Stimulated activated CD4-positive, alpha-beta T cell treated with anti-CD3 and anti-CD28 coated beads, Interleukin-15, amount 100 ng/mL, for 48 hours (primary cell): Measurements from ENCODE around the gene COA6.
"Not testable (repeated sequence)": the region's sequence is repeated elsewhere in the genome, so short reads cannot be mapped to it uniquely, and the experiment has no call there.

ENCODE experiments used
- DNase-seq, 2 donors: peaks; one replicate each; pipeline ENCODE4 v3.0.0-alpha.2; 2020; ENCODE audit warnings: low read depth in 2 of 2

COA6 gene

DNA sequence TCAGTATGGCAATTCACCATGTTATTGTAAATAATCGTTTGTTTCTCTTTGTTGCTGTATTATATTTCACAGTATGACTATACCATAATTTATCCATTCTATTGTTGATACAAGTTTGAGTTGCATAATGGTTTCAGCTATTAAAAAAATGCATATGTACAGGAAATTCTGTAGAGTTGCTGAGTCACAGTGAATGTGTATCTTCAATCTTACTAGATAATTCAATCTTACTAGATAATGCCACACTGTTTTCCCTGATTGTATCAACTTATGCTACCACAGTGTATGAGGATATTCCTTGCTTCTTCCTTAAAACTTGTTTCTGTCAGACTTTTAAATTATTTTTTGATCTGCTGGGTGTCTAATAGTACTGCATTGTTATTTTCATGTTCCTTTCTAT, 3.5 kb upstream of the COA6 start:
- DNase-seq, result no peak

DNA sequence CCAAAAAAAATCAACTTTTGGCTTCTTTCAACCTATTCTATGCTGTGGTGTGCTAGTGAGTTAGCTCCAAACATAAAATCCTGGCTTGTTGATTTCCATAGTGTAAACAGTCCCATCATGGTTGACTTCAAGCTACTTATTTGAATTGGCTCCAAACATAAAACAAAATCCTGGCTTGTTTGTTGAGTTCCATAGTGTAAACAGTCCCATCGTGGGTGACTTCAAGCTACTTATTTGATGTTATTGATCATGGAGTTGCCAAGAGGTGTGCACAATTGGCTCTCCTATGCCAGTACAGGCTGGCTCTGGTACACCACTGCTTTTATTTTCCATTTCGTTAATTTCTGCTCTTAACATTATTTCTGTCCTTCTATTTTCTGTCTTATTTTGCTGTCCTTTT, 1.8 kb upstream of the COA6 start:
- DNase-seq, result no peak

DNA sequence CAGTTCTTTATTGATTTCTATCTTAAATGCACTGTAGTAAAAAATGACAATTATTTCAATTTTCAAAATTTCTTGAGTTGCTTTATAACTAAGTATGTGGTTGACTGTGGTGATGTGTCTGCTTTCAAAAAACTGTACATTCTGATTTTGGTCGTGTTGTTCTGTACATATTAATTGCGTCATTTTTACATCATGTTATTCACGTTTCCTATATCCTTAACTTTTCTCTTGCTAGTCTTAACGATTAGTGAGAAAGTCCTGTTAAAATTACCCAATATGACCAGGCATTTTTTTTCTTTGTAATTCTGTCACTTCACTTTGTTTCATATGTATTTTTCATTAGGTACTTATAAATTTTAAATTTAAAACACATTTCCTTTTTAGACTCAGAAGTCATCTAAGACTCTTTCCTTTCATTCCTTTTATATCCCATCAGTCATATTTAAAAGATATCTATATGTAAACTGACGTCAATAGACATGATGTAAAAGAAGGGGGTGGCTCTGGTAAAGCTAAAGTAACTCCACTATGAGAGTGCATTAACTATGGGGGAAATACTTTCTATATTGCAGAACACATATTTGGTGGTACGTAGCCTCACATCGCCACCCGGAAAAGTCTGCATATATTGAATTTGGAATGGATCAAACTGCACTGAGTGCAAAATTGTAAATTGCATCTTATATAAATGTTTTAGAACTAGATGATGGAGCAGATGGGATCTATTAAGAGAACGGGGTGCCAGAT, 1.1 kb upstream of the COA6 start:
- no peak for DNase-seq

DNA sequence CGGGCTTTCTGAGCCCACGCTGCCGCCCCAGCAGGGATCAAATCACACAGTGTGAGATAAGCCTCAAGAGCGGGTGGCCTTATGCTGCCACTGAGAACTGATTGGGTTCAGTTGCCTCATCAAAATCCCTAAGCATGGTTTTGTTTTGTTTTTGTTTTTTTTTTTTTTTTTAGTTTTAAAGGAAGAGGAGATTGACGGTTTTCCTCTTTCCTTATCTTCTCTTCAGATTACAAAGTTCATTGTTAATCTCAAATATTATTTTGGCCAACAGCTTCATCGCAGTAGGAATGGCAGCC, 651 bp downstream of the COA6 start:
- DNase-seq, result no peak

DNA sequence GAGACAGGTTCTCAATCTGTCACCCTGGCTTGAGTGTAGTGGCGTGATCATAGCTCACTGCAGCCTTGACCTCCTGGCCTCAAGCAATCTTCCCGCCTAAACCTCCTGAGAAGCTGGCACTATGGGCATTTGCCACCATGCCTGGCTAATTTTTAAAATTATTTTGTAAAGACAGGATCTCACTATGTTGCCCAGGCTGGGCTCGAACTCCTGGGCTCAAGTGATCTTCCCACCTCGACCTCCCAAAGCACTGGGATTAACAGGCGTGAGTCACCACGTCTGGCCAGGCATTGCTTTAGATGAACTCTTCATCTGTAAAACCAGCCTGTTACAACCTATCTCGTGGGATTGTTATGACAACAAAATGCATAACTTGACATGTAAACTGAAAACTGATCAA, 2.4 kb downstream of the COA6 start:
- no peak for DNase-seq

DNA sequence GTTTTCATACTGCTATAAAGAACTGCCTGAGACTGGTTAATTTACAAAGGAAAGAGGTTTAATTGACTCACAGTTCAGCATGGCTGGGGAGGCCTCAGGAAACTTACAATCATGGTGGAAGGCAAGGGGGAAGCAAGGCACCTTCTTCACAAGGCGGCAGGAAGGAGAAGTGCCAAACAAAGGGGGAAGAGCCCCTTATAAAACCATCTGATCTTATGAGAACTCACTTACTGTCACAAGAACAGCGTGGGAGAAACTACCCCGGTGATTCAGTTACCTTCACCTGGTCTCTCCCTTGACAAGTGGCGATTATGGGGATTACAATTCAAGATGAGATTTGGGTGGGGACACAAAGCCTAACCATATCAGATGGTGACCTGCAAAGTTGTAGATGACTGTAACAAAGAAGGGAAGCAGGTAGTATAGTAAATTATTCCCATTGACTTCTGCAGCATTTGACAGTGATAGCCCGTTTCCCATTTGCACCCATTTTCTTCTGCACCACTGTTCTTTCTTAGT, 6.4 kb downstream of the COA6 start:
- DNase-seq, result not testable (repeated sequence)

DNA sequence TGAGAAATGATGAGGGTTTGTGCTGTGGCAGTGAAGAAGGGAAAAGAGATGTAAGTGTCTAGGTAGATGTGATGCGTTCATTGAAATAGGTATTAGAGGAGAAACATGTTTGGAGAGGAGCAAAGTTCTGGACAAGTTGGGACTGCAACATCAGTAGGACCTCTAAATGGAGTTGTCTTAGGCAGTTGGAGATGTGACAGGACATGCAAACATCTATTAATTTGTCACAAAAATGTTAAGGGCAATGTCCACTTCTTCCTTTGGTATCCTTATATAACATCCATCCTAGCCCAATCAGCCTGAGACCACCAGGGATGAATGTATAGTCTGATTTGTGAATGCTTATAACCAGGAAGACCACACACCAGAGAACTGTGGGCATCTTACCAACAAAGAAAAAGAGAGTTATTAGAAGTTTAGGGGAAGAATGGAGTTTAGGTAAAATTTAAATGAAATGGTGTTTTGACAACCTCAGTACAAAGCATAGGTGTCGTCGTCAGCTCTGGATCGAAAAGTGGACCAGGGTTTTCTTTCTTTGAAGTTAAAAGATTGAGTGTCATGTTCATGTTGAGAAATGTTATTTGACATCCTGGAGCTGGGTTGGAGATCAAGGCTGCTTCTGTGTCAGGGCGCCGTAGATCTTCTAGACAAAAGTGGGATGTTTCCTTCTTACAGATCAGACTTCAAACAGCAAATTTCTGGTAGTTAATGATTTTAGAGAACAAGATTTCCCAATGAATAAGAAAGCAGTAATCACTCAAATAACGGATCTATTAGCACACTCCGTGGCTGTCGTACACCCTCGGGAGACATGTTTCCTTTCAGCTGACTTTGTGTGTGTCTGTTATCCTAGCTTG, 8.7 kb downstream of the COA6 start:
- DNase-seq, result no peak

DNA sequence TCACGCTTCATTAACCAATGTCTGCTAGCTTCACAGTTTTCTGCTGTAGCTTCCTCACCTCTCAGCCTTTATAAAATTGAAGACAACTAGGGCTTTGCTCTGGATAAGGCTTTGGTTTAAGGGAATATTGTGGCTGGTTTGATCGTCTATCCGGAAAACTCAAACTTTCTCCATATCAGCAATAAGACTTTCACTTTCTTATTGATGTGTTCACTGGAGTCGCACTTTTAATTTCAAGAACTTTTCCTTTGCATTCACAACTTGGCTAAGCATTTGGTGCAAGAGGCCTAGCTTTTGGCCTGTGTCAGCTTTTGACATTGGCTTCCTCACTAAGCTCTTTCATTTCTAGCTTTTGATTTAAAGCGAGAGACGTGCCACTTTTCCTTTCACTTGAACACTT, 12.9 kb downstream of the COA6 start:
- no peak for DNase-seq

DNA sequence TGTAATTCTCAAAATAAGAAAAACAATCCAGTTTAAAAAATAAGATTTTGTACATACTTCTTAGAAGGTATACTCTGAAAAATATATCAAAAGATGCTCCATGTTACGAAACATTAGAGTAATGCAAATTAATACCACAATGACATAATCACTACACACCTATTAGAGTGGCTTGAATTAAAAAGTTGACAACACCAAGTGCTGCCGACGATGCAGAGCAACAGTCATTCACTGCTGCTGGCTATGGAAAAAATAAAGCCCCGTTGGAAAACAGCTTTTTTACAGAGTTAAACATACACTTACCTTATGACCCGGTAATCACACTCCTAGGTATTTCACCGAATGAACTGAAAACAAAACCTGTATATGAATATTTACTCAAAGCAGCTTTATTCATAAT, 14.8 kb downstream of the COA6 start:
- DNase-seq, result no peak

DNA sequence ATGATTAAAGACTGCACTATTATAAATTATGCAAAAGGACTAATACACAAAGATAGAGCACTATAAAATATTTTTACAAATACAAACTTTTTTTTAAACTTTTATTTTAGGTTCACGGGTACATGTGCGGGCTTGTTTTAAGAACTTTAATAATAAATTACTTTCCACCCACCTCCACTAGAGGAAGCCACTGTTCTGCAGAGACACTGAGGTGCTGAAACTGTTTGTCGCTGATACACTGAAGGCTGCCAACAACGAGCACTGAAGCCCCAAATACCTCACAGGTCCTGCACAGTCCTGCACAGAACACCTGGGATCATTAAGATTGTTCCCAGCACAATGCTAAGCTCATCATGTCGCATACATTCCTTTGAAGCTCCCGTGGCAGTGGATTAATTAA, 19.9 kb downstream of the COA6 start:
- DNase-seq, result no peak

DNA sequence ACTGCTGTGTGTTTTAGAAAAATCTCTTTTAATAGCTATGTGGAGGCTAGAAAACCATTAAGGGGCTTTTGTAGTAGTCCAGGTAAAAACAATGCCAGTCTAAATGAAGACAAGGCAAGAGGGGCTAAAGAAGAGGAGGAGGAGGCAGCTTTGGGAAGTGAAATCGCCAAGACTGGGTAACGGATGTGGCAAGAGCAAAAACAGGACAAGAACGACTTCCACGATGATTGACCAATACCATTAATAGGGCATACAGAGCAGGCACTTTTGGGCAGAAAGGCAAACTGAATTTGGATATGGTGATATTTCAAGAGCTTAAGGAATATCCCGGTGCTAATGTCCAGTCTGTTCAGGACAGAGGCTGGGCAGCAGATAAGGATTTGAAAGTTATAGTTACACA, 22.0 kb downstream of the COA6 start:
- no peak for DNase-seq

DNA sequence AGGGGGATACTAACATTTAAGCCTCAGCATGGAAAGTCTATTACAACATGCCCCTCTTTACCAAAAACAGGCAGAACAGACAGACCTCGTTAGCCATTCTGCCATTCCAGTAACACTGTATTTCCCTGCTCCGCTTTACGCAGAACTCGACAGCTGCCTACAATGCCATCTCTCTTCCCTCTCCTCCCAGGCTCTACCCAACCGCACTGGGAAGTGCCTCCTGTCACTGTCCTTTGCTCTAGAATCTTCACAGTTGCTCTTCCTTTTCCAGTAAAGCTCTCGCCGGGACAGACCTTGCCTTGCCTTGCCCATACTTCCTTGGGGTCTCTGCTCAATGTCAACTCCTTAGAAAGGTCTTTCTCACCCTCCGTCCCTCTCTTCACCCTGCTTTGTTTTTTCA, 22.8 kb downstream of the COA6 start:
- DNase-seq, result no peak

DNA sequence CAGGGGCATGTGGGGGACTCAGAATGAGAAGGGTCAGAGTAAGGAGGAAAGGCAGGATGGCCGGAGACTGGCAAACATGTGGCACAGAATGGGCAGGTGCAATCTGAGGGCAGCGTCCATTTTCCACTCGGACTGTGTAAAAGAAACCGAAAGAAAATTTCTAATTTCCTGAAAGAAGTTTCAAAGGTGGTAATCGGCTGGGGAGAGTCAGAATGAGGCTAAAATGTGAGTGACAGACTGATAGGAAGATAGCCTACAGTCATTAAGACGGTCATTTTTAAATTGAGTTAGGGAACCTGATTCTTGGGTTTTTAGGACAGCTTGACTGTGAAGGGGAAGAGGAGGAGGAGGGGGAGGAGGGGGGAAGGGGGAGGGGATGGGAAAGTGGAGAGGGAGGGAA, 23.6 kb downstream of the COA6 start:
- DNase-seq, result no peak

DNA sequence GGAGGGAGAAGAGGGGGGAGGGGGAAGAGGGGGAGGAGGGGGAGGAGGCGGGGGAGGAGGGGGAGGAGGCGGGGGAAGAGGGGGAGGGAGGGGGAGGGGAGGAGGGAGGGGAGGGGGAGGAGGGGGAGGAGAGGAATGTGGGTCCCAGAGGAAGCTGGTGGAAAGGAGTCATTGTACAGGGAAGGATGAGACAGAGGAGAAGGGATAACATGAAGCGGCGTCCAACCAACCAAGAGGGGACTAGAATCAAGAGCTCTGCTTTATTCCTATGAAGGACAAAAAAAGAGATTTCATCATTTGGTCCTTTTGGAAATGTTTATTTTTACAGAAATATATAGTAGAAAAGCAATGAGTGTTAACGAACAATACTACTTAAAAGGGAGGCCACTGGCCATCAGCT, 24.5 kb downstream of the COA6 start:
- no peak for DNase-seq

DNA sequence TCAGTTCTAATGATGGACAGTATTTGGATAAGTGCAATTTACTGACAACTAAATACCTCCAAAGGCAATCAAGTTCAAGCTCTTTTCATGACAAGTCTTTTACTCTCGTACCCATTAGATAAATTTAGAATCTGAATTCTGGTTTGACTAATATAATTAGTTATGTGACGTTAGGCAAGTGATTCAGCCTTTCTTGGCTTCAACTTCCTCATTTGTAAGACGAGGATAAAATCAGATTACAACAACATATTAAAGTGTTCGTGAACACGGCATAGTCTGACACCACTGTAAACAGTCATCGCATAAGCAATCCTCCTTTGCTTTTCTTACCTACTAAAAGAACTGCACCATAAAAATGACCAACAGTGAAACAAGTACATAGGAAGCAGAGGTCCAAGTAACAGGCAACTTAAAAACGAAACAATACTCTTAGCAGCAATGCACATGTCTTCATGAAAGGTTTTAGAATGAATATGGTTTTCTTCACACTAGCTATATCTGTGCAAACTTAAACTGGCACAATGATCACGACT, 25.7 kb downstream of the COA6 start:
- no peak for DNase-seq

DNA sequence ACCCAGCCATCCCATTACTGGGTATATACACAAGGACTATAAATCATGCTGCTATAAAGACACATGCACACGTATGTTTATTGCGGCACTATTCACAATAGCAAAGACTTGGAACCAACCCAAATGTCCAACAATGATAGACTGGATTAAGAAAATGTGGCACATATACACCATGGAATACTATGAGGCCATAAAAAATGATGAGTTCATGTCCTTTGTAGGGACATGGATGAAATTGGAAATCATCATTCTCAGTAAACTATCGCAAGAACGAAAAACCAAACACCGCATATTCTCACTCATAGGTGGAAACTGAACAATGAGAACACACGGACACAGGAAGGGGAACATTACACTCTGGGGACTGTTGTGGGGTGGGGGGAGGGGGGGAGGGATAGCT, 26.3 kb downstream of the COA6 start:
- DNase-seq, result not testable (repeated sequence)

DNA sequence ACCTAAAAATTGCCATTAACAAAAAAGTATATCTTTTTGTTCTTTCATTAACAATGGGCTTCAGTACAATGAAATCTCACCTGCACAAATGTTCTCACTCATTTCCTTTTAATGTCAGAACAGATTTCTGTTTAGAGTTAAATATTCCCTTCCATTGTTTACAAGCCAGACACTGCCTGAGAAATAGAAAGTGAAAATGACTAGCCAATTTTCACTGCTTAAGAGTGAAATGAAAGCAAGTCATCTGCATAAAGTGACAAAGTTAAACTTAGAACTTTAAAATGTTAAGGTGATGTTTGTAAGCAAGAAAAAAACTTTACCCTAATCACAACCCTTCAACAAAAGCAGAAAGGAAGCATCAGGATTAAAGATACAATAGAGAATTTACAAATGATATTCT, 27.5 kb downstream of the COA6 start:
- DNase-seq, result no peak

DNA sequence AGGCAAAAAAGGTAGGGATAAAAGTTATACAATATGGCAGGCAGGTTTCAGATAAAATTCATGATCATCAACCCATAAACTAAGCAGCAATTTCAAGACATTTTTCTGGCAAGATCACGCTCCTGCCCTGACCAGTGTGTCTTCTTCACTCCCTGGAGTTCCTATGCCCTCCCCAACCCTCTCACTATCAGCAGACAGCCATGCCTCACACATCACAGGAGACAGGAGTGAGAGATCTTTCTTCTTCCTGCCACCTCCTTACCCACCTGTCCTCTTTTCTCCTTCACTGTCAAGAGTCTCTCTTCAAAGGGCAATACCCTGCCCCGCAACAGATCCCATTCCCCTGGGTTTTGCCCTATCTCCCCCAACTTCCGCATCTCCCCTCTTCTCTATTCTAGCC, 28.4 kb downstream of the COA6 start:
- no peak for DNase-seq

DNA sequence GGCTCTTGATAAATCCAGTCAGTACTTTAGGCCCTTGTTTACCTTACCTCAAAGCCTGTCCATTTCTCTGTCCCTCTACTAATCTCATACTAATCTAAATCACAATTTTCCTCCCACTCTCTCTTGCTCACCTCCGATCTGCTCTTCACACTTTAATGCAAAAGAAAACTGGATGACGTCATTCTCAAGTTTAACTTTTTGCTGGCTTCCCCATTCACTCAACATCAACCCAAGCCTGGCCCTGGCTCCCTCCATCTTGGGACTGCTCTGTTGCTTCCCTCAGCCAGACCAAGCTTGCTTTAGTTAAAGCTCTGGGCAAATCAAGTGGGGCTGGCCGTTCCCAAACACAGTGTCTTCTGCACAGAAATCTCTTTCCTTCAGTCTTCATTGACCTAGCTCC, 29.7 kb downstream of the COA6 start:
- no peak for DNase-seq

DNA sequence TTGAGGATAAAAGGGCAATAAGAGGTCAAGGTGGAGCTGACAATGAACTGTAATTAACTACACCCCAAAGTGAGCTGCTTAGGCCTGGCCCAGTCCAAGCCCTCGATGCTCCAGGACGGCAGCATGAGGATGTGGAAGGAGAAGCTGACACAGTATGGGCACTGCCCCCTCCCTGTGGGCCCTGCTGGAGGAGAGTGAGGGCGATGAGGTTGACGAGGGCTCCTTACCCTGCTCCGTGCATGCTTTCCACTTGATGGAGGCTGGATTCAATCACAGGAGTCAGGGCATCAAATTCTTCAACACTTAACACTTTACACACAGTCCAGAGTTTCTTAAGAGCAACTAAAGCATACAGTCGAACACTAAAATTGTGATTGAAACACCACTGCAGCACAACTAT, 32.4 kb downstream of the COA6 start:
- DNase-seq, result no peak

DNA sequence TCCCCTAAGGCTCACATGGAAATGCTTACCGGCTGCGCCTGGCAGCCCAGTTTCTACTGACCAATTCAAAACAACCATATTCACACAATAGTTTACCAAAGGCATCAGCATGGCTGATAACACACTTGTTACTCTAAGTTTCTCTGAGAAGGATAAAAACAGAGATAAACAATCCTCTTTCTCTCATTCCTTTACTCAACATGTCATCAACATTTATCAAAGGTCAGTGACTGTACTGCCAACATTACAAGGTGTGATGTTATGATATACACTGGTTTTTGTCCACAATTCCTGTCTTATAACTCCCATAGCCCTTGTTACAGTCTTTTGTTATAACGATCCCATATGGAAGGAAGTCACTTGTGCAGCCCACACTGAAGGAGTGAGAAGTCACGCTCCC, 33.6 kb downstream of the COA6 start:
- no peak for DNase-seq

DNA sequence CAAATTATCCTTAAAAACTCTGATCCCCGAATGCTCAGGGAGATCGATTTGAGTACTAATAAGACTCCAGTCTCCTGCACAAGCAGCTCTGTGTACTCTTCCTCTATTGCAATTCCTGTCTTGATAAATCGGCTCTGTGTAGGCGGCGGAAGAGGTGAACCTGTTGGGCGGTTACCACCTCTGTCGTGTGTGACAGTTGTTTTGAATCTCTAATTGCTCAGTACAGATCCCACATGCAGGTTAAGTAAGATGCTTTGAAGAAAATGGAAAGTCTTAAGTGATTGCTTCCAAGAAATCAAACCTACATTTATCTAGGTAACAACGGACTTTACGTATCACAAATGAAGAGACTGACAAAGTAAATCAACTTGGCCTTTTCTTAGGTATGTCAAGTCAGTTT, 35.5 kb downstream of the COA6 start:
- peak; percentile 66 to 68 for DNase-seq

DNA sequence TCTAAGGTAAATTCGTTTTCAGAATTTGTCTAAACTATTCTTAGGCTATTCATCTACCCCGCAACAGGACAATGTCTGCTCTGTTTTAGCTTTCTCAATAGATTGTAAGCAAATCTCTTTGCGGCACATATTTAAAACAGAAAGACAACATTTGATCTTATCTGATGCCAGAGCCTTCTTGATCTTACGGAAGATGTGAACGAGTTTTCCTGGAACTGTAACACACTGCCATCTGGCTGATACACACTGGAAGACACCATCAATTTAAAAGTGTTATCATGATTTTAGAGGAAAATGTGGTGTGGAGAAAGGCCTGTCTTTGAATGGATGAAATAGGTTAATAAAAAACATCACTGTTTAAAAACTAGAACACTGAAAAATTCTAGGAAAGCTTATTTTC, 36.1 kb downstream of the COA6 start:
- no peak for DNase-seq
